Muscle of leg (tissue), 11 donors: ENCODE results near the gene TMEM187. TPM values are rescaled to one million over a fixed set of nuclear protein-coding genes. Genes with fewer than 3 reads are reported as not detected.
A peak's percentile ranks its signal among the peaks of the same experiment; 100 is the strongest.
"Not testable (repeated sequence)": the region's sequence is repeated elsewhere in the genome, so short reads cannot be mapped to it uniquely, and the experiment has no call there.

Experiments used
- DNase-seq: peaks from one replicate; pipeline ENCODE4 v3.0.0; 2013
- H3K27ac ChIP-seq: one replicate; pipeline ENCODE4 v1.5.1; 2013; ENCODE audit warnings: mild to moderate bottlenecking, low read length, control low read depth
- H3K27me3 ChIP-seq: one replicate; pipeline ENCODE4 v1.6.1; 2013; ENCODE audit warnings: low read length; ENCODE audit not compliant: control insufficient read depth, insufficient read depth
- H3K36me3 ChIP-seq: one replicate; pipeline ENCODE4 v1.6.1; 2013; ENCODE audit warnings: low read length; ENCODE audit not compliant: control insufficient read depth, insufficient read depth
- H3K4me1 ChIP-seq: one replicate; pipeline ENCODE4 v1.6.1; 2013; ENCODE audit warnings: low read length; ENCODE audit not compliant: control insufficient read depth, insufficient read depth
- H3K4me3 ChIP-seq: one replicate; pipeline ENCODE4 v1.5.1; 2013; ENCODE audit warnings: low read length, control low read depth
- H3K9me3 ChIP-seq: replicated peaks from 2 replicates; pipeline ENCODE4 v1.6.1; 2013; ENCODE audit warnings: low read depth, low read length; ENCODE audit not compliant: control insufficient read depth
- WGBS: methylation state at CpG from one replicate; pipeline ENCODE4 v1.1.5; 2013; ENCODE audit warnings: missing lambda C conversion rate; ENCODE audit not compliant: insufficient coverage; 5-methylcytosine and 5-hydroxymethylcytosine counted together
- polyA plus RNA-seq, 8 donors: library from polyadenylated mRNA; unstranded; fragments of 120-200 nt; gene quantifications; one replicate each; pipeline versions ENCODE4 v1.2.1 to v1.2.3, GENCODE V29; 2013; ENCODE audit warnings: inconsistent platforms in 1 of 8, low replicate concordance in 1 of 8; ENCODE audit not compliant: insufficient read length in 8 of 8, insufficient read depth in 1 of 8
- total RNA-seq: library from RNA; stranded (reverse); fragments of 120-200 nt; gene quantifications from one replicate; pipeline ENCODE4 v1.2.4, GENCODE V29; 2013

TMEM187 gene
- total and polyA plus RNA-seq, 9 donors = 3.3 to 6.8 (median 5.3) TPM

GRCh38 chrX:153970357-153971123, 2.0 kb upstream of the TMEM187 start:
- peaks cover 60% of the 10 kb centered on the region for H3K4me1 ChIP-seq
- WGBS = 16% methylated on average over 37 of the region's 49 CpGs
- H3K4me3 ChIP-seq = peak overlapping the region; percentile 96
- H3K27me3 ChIP-seq = peaks cover 26% of the 10 kb centered on the region
- H3K27ac ChIP-seq = peak overlapping the region; percentile 100
- H3K36me3 ChIP-seq = peaks cover 11% of the 10 kb centered on the region
- no peaks in the 10 kb centered on the region for H3K9me3 ChIP-seq
- DNase-seq = peak; percentile 91

- H3K4me1 ChIP-seq = peaks cover 55% of the 10 kb centered on the region
- whole genome bisulfite sequencing = 18% methylated on average over 32 of the region's 34 CpGs
- peak overlapping the region; percentile 96 for H3K4me3 ChIP-seq
- peaks cover 24% of the 10 kb centered on the region for H3K27me3 ChIP-seq
- peak; percentile 96 for DNase-seq
- H3K27ac ChIP-seq = peak overlapping the region; percentile 100
- no peaks in the 10 kb centered on the region for H3K9me3 ChIP-seq
- H3K36me3 ChIP-seq = peaks cover 11% of the 10 kb centered on the region
Observed at GRCh38 chrX:153971124-153971449, 1.5 kb upstream of the TMEM187 start.

GRCh38 chrX:153971450-153972367, 845 bp upstream of the TMEM187 start, which contains the start of gene HCFC1:
Gene HCFC1 (minus strand): TSS chrX:153971818. CDS start chrX:153970840, 978 bp downstream.
- H3K27me3 ChIP-seq = peaks cover 23% of the 10 kb centered on the region

GRCh38 chrX:153973127-153974002, 811 bp downstream of the TMEM187 start:
- peak overlapping the region; percentile 58 for H3K4me3 ChIP-seq

More at GRCh38 chrX:153971450-153972367, 845 bp upstream of the TMEM187 start, which contains the start of gene HCFC1:
- peak within 1 kb of the TSS; percentile 100 for H3K27ac ChIP-seq
- WGBS = 13% methylated on average over 96 of the region's 96 CpGs
- H3K4me1 ChIP-seq = peaks cover 48% of the 10 kb centered on the region
- H3K9me3 ChIP-seq = no peaks in the 10 kb centered on the region
- peaks cover 11% of the 10 kb centered on the region for H3K36me3 ChIP-seq
- H3K4me3 ChIP-seq = peak within 1 kb of the TSS; percentile 96
- DNase-seq = peak; percentile 98

GRCh38 chrX:153974003-153974725, 1.6 kb downstream of the TMEM187 start:
- Histone ChIP-seq H3K4me1 (peaks cover 24% of the 10 kb centered on the region), H3K9me3 (no peaks in the 10 kb centered on the region), H3K27ac (peak overlapping the region; percentile 92), H3K27me3 (peaks cover 17% of the 10 kb centered on the region), H3K36me3 (no peaks in the 10 kb centered on the region), H3K4me3 (no peak overlapping the region)
- DNase-seq = peak; percentile 33
- 73% methylated on average over 14 of the region's 14 CpGs for WGBS

More at GRCh38 chrX:153973127-153974002, 811 bp downstream of the TMEM187 start:
- H3K36me3 ChIP-seq = peaks cover 2% of the 10 kb centered on the region
- no peaks in the 10 kb centered on the region for H3K9me3 ChIP-seq
- DNase-seq = peak; percentile 31
- H3K27ac ChIP-seq = peak overlapping the region; percentile 92
- peaks cover 32% of the 10 kb centered on the region for H3K4me1 ChIP-seq
- WGBS = 74% methylated on average over 3 of the region's 20 CpGs
- H3K27me3 ChIP-seq = peaks cover 16% of the 10 kb centered on the region

- no peak for DNase-seq
- Histone ChIP-seq H3K27ac (no peak overlapping the region), H3K36me3 (no peaks in the 10 kb centered on the region), H3K9me3 (no peaks in the 10 kb centered on the region), H3K4me3 (no peak overlapping the region), H3K27me3 (peaks cover 16% of the 10 kb centered on the region), H3K4me1 (peaks cover 17% of the 10 kb centered on the region)
- WGBS = 80% methylated on average over 3 of the region's 3 CpGs
Observed at GRCh38 chrX:153974726-153975286, 2.3 kb downstream of the TMEM187 start.

- H3K4me3 ChIP-seq, H3K4me1 ChIP-seq, H3K36me3 ChIP-seq, H3K9me3 ChIP-seq, DNase-seq, H3K27ac ChIP-seq: not testable (repeated sequence)
- H3K27me3 ChIP-seq = peaks cover 55% of the 10 kb centered on the region
- WGBS = 92% methylated on average over 4 of the region's 10 CpGs
Observed at GRCh38 chrX:153980394-153980793, 7.8 kb downstream of the TMEM187 start.

- peaks cover 55% of the 10 kb centered on the region for H3K27me3 ChIP-seq
- WGBS = 80% methylated on average over 1 of the region's 7 CpGs
Observed at GRCh38 chrX:153981231-153981630, 8.7 kb downstream of the TMEM187 start.

More at GRCh38 chrX:153981231-153981630, 8.7 kb downstream of the TMEM187 start:
- DNase-seq = no peak
- Histone ChIP-seq H3K4me1 (peaks cover 6% of the 10 kb centered on the region), H3K36me3 (no peaks in the 10 kb centered on the region), H3K9me3 (no peaks in the 10 kb centered on the region), H3K4me3 (no peak overlapping the region), H3K27ac (peak overlapping the region; percentile 59)
